ENCODE data around the gene LIG3.
"Not testable (repeated sequence)": the region's sequence is repeated elsewhere in the genome, so short reads cannot be mapped to it uniquely, and the experiment has no call there.

LIG3 gene

DNA sequence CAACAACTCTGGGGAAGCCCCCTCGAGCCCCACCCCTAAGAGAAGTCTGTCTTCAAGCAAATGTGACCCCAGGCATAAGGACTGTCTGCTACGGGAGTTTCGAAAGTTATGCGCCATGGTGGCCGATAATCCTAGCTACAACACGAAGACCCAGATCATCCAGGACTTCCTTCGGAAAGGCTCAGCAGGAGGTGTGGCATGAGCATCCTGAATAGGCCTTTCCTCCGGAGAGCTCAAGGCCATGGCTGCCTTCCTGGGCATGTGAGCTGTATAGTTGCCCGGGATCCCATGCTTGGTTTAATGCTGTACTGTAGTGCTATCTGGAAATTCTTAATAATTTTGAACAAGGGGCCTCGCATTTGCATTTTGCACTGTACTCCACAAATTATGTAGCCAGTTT lies 9.2 kb downstream of the LIG3 start:
- no peak overlapping the region for H3K27ac Mint-ChIP-seq
- H3K4me3 Mint-ChIP-seq, result no peak overlapping the region
- peaks cover 60% of the 10 kb centered on the region for H3K36me3 Mint-ChIP-seq
- no peaks in the 10 kb centered on the region for H3K27me3 Mint-ChIP-seq
- no peak for DNase-seq
- peaks cover 9% of the 10 kb centered on the region for H3K4me1 Mint-ChIP-seq
- CTCF ChIA-PET, result no interaction called here
- H3K9me3 Mint-ChIP-seq, result no peaks in the 10 kb centered on the region

DNA sequence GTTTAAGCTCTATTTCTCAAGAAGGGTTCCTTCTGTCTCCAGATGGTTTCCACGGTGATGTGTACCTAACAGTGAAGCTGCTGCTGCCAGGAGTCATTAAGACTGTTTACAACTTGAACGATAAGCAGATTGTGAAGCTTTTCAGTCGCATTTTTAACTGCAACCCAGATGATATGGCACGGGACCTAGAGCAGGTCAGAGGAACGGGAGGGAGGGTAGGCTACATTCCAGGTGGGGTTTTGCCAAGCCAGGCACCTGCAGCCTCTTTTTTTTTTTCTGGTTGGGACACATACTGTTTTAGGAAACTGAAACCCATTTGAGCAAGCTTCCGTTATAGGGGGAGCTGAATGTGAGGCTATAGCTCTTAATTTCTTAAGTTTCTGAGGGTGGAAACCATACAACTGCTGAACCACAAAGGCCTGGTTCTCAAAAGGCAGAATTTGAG lies 10.6 kb downstream of the LIG3 start:
- H3K4me1 Mint-ChIP-seq, result peaks cover 9% of the 10 kb centered on the region
- CTCF ChIA-PET, result interaction anchor here (0.7 to 2.2 kb wide), 4 partner anchors 9 to 449 kb away, joined by 3 to 10 read pairs (median 4); no protein-coding TSS in a partner anchor
- peaks cover 57% of the 10 kb centered on the region for H3K36me3 Mint-ChIP-seq
- no peak overlapping the region for H3K27ac Mint-ChIP-seq
- H3K4me3 Mint-ChIP-seq, result no peak overlapping the region
- no peaks in the 10 kb centered on the region for H3K9me3 Mint-ChIP-seq
- DNase-seq, result no peak
- H3K27me3 Mint-ChIP-seq, result no peaks in the 10 kb centered on the region

DNA sequence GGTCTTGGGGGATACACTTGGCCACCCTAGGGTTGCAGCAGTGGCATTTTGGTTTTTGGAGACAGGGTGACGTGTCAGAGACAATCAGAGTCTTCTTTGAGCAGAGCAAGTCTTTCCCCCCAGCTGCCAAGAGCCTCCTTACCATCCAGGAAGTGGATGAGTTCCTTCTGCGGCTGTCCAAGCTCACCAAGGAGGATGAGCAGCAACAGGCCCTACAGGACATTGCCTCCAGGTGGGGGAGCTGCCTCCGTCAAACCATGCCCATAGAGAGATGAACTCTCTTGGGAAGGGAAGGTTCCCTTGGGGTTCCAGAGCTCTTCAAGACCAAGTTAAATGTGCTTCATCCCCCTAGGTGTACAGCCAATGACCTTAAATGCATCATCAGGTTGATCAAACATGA lies 11.3 kb downstream of the LIG3 start:
- Mint-ChIP-seq H3K27ac (no peak overlapping the region), H3K9me3 (no peaks in the 10 kb centered on the region), H3K4me3 (no peak overlapping the region), H3K27me3 (no peaks in the 10 kb centered on the region), H3K36me3 (peaks cover 55% of the 10 kb centered on the region), H3K4me1 (peaks cover 9% of the 10 kb centered on the region)
- CTCF ChIA-PET, result interaction anchor here (1.0 to 2.2 kb wide), 3 partner anchors 10 to 127 kb away, joined by 3 to 10 read pairs (median 4); no protein-coding TSS in a partner anchor
- no peak for DNase-seq

DNA sequence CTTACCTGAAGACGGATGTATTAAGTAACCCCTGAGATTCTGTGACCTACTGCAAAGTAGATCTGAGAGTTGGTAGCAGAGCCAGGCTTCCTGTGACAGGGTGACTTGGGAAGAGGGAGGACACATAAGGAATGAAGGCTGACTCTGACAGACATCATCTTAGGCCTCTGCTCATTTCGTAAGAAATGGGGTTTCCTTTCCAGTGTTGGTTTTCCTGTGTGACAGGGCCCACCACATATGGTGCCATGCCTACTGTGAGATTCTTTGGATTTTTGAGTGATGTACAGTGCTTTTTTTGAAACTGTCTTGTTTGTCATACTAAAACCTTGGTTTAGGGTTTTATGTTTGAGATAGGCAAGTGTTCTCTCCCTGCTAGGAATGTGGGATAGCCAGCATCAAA lies 12.7 kb downstream of the LIG3 start:
- Mint-ChIP-seq H3K4me3 (no peak overlapping the region), H3K27me3 (no peaks in the 10 kb centered on the region), H3K36me3 (peaks cover 49% of the 10 kb centered on the region), H3K27ac (no peak overlapping the region), H3K9me3 (no peaks in the 10 kb centered on the region), H3K4me1 (peaks cover 9% of the 10 kb centered on the region)
- CTCF ChIA-PET, result interaction anchor here (0.6 to 8.4 kb wide), 3 partner anchors 97 to 693 kb away, joined by 3 to 114 read pairs (median 30); partner anchors contain the start of genes FNDC8 and RAD51D
- no peak for DNase-seq

DNA sequence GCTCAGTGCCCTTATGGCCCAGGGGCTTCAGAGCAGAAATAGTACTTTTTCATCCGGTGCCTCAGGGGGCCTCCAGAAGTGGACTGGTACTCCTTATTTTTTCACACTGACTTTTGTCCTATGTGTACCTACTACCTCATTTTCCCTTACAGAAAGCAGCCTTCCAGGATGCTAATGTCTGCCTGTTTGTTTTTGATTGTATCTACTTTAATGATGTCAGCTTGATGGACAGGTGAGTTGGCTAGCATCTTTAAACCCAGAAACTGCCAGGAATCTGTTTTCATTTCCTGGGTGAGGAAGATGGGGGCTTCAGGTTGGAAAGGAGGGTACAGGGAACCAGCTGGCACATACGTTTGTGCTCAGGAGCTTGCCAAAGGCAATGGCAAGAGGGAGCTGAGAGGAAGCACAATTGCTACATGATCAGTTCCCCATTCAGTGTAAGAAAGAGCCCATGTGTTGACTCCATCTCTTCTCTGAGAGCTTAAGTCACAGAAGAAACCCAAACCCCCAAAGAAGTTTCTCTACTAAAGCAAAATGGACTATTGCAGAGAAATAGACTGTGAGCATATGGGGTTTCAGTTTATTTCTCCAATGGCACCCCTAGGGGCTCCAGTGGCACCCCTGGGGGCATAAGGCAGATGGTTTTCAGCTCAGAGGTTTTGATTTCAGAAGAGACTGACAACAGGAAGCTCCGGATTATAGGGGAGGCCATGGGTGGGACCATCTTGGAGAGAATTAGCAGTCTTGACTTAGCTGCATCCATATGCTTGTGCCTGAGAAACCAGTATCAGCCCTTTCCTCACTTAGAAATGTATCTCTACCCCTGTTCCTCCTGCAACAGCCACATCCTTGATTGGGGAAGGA lies 16.3 kb downstream of the LIG3 start:
- peaks cover 7% of the 10 kb centered on the region for H3K4me1 Mint-ChIP-seq
- no peak overlapping the region for H3K4me3 Mint-ChIP-seq
- H3K9me3 Mint-ChIP-seq, result no peaks in the 10 kb centered on the region
- peaks cover 36% of the 10 kb centered on the region for H3K36me3 Mint-ChIP-seq
- H3K27ac Mint-ChIP-seq, result no peak overlapping the region
- DNase-seq, result no peak
- no peaks in the 10 kb centered on the region for H3K27me3 Mint-ChIP-seq
- CTCF ChIA-PET, result interaction anchor here (0.9 to 8.4 kb wide), 5 partner anchors 55 to 409 kb away, joined by 3 to 114 read pairs (median 4); partner anchors contain the start of genes FNDC8 and RAD51D

DNA sequence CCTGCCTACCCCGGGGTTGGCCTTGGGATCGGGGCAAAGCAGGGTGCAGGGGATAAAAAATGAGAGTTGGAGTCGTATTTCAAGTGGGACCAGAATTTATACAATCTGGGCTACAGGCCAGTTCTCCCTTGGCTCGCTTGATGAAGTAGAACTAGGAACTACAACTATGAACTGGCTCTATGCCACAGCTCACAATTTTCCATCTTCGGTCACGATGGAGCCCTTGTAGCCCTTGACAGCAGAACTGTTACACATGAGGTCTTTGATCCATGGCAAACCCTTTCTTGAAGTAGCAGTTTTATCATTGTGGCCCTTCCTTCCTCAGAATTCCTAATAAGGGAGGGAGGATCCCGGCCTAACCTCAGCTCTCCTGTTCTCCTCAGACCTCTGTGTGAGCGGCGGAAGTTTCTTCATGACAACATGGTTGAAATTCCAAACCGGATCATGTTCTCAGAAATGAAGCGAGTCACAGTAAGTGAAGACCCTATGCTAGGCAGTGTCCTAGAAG lies 17.1 kb downstream of the LIG3 start:
- Mint-ChIP-seq H3K27ac (no peak overlapping the region), H3K27me3 (no peaks in the 10 kb centered on the region), H3K36me3 (peaks cover 34% of the 10 kb centered on the region), H3K4me3 (no peak overlapping the region), H3K9me3 (no peaks in the 10 kb centered on the region), H3K4me1 (peaks cover 7% of the 10 kb centered on the region)
- DNase-seq, result no peak
- CTCF ChIA-PET, result interaction anchor here (1.1 to 8.4 kb wide), 7 partner anchors 54 to 121 kb away, joined by 3 to 114 read pairs (median 4); partner anchors contain the start of genes FNDC8 and RAD51D

DNA sequence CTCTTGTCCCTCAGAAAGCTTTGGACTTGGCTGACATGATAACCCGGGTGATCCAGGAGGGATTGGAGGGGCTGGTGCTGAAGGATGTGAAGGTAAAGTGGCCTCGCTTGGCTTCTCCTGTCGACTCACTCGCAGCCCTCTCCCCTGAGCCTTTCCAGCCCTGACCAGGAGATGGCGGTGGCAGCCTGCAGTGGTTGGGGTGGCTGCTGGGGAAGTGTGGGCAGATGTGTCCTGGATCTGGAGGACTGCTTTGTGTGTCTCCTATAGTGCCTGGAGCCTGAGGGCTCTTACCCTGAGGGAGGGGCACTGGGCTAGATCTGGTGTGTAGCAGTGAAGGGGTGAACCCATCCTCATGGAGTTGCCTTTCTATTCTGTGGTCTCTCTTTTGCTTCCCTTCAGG lies 17.9 kb downstream of the LIG3 start:
- H3K4me3 Mint-ChIP-seq, result no peak overlapping the region
- H3K4me1 Mint-ChIP-seq, result peaks cover 5% of the 10 kb centered on the region
- H3K36me3 Mint-ChIP-seq, result peaks cover 27% of the 10 kb centered on the region
- peak overlapping the region; percentile 33 for H3K27ac Mint-ChIP-seq
- CTCF ChIA-PET, result interaction anchor here (1.4 to 8.4 kb wide), 8 partner anchors 12 to 120 kb away, joined by 3 to 114 read pairs (median 6); partner anchors contain the start of genes FNDC8, RAD51D and RFFL
- DNase-seq, result peak; percentile 88
- H3K9me3 Mint-ChIP-seq, result no peaks in the 10 kb centered on the region
- no peaks in the 10 kb centered on the region for H3K27me3 Mint-ChIP-seq

DNA sequence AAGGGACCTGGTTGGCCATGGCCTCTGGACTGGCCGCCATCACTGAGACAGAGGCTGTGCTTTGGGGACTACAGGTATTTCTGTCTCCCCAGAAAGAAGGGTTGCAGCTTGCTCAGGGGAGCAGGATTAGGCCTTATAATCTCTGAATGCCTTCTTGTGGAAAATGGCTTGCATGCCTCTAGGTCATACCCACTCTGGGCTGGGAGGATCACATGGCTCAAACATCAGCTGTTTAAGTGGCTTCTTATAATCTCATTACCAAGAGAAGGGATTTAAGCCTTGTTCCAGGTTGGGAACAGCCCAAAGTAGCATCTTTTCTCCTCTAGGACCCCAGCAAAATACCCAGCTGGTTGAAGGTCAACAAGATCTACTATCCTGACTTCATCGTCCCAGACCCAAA lies 19.1 kb downstream of the LIG3 start:
- Mint-ChIP-seq H3K27ac (no peak overlapping the region), H3K4me1 (peaks cover 5% of the 10 kb centered on the region), H3K36me3 (peaks cover 17% of the 10 kb centered on the region), H3K4me3 (no peak overlapping the region), H3K27me3 (no peaks in the 10 kb centered on the region), H3K9me3 (no peaks in the 10 kb centered on the region)
- CTCF ChIA-PET, result interaction anchor here (0.6 to 8.4 kb wide), 14 partner anchors 10 to 608 kb away, joined by 3 to 114 read pairs (median 4); partner anchors contain the start of genes FNDC8, RAD51D and RFFL
- DNase-seq, result no peak

DNA sequence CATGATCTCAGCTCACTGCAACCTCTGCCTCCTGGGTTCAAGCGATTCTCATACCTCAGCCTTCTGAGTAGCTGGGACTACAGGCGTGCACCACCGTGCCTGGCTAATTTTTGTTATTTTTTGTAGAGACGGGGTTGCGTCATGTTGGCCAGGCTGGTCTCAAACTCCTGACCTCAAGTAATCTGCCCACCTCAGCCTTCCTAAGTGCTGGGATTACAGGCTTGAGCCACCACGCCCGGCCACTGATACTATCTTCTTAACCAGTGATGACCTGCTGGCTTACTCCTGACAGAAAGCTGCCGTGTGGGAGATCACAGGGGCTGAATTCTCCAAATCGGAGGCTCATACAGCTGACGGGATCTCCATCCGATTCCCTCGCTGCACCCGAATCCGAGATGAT lies 20.7 kb downstream of the LIG3 start:
- CTCF ChIA-PET, result interaction anchor here (1.1 to 8.4 kb wide), 4 partner anchors 63 to 458 kb away, joined by 3 to 114 read pairs (median 14); partner anchors contain the start of genes FNDC8, RAD51D and RFFL
- not testable (repeated sequence) for H3K4me1 Mint-ChIP-seq, H3K9me3 Mint-ChIP-seq, H3K27ac Mint-ChIP-seq, DNase-seq, H3K27me3 Mint-ChIP-seq, H3K4me3 Mint-ChIP-seq
- H3K36me3 Mint-ChIP-seq, result peaks cover 13% of the 10 kb centered on the region

DNA sequence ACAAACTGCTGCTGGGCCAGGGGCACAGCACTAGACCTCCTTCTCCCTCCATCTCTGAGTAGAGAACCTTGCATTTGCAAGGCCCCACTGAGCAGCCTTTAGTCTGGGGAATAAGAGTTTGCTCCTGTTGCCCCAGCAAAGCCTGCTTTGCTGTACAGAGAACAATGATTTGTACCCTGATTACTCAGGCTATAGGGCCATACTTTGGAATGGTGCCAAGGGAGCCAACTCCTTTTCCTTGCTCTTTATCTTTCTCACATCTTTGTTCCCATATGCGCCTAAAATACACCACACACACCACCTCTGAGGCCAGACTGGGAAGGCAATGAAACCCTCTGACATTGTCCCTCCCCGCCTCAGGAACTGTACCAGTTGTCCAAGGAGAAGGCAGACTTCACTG lies 21.2 kb downstream of the LIG3 start:
- Mint-ChIP-seq H3K9me3 (no peaks in the 10 kb centered on the region), H3K27ac (no peak overlapping the region), H3K27me3 (no peaks in the 10 kb centered on the region), H3K4me1 (peaks cover 5% of the 10 kb centered on the region), H3K4me3 (no peak overlapping the region), H3K36me3 (peaks cover 9% of the 10 kb centered on the region)
- CTCF ChIA-PET, result interaction anchor here (1.1 to 1.9 kb wide), 3 partner anchors 62 to 459 kb away, joined by 3 to 7 read pairs (median 5); partner anchors contain the start of gene RFFL
- no peak for DNase-seq

DNA sequence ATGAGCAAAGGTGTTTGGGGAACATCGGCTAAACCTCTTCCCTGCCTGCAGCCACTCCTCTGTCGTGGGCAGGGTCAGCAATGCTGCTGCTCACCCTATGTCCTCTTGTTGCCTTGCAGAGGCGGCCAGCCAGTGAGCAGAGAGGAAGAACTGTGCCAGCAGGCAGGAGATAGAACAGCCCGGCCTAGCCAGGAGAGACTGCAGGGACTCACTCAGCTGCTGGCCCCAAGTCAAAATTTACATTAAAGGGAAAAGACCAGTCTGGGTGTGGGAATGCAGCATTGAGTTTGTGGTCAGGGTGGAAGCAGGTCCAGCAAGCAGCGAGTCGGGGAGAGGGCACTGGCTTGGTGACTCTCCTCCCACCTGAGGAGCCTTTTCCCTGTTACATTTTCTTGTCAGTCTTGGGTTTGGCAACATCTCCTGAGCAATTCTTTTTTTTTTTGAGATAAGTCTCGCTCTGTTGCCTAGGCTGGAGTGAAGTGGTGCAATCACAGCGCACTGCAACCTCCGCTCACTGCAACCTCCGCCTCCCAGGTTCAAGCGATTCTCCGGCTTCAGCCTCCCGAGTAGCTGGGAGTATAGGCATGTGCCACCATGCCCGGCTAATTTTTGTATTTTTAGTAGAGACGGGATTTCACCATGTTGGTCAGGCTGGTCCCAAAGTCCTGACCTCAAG lies 22.7 kb downstream of the LIG3 start:
- CTCF ChIA-PET, result interaction anchor here (0.7 to 1.9 kb wide), 4 partner anchors 20 to 87 kb away, joined by 3 to 7 read pairs (median 4); partner anchors contain the start of gene RFFL
- Mint-ChIP-seq H3K27ac (no peak overlapping the region), H3K9me3 (no peaks in the 10 kb centered on the region), H3K36me3 (peaks cover 16% of the 10 kb centered on the region), H3K4me1 (peaks cover 5% of the 10 kb centered on the region), H3K4me3 (no peak overlapping the region), H3K27me3 (no peaks in the 10 kb centered on the region)
- no peak for DNase-seq

DNA sequence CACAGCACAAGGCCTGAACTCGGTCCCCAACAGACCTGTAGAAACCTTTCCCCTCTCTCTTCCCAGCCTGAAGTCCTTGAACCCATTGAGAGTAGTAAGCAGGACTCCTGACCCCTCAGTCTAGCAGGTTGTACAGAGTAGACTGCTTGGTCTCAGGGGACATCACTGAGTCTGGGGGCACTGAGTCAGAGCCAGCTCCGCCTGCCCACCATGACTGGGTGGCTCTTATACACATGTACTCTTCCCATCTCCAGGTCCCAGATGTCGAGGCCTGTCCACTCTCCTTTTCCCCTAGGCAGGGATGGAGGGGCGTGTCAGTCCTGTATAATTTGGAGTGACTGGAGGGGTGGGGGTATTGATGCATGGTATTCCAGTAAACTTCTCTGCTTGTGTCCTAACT lies 23.5 kb downstream of the LIG3 start:
- H3K27ac Mint-ChIP-seq, result no peak overlapping the region
- no peaks in the 10 kb centered on the region for H3K27me3 Mint-ChIP-seq
- H3K36me3 Mint-ChIP-seq, result peaks cover 15% of the 10 kb centered on the region
- CTCF ChIA-PET, result interaction anchor here (1.5 kb wide), 1 partner anchor 86 kb away, joined by 3 read pairs; no protein-coding TSS in a partner anchor
- no peaks in the 10 kb centered on the region for H3K4me1 Mint-ChIP-seq
- H3K4me3 Mint-ChIP-seq, result no peak overlapping the region
- no peaks in the 10 kb centered on the region for H3K9me3 Mint-ChIP-seq
- DNase-seq, result no peak

DNA sequence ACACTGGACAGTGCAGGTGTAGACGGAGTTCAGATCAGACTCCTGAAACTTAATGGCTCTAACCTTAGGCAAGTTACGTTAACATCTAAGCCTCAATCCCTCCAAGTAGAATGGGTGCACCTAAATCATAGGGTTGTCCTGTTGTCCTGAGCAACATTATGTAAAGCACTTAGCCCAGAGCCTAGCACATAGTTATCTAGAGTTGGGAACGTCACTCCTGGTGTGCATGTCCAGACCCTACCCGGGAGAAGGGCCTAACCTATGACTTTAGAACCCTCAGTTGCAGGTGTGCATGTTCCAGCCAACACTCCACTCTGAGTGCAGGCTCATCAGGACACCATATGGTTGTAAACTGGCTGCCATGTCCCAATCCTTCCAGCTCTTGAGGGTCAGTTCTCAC lies 26.0 kb downstream of the LIG3 start:
- Mint-ChIP-seq H3K4me3 (no peak overlapping the region), H3K27me3 (no peaks in the 10 kb centered on the region), H3K36me3 (peaks cover 29% of the 10 kb centered on the region), H3K27ac (no peak overlapping the region), H3K9me3 (no peaks in the 10 kb centered on the region), H3K4me1 (no peaks in the 10 kb centered on the region)
- no peak for DNase-seq
- CTCF ChIA-PET, result interaction anchor here (0.8 kb wide), 1 partner anchor 57 kb away, joined by 3 read pairs; the partner anchor contains the start of gene RFFL

DNA sequence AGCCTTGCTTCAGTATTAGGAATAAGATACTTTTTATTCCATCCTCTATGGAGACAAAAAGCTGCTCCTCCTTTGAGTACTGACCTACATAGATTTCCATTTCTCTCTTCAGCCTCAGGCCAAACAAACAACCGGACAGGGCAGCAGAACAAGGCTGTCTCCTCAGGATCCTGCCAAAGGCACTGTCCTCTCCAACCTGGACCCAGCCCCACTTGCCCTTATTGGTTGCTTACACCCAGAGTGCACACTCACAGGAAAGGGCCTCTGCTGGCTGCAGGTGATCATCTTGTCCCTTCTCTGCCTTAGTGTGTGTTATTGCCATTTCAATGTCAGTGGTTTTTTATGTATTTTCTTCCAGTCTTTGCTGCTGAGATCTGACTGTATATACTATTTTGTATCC lies 26.6 kb downstream of the LIG3 start:
- H3K36me3 Mint-ChIP-seq, result peaks cover 30% of the 10 kb centered on the region
- CTCF ChIA-PET, result no interaction called here

More for the DNA sequence above, 26.6 kb downstream of the LIG3 start:
- H3K27ac Mint-ChIP-seq, result no peak overlapping the region
- no peaks in the 10 kb centered on the region for H3K27me3 Mint-ChIP-seq
- no peaks in the 10 kb centered on the region for H3K4me1 Mint-ChIP-seq
- H3K4me3 Mint-ChIP-seq, result no peak overlapping the region
- no peak for DNase-seq
- H3K9me3 Mint-ChIP-seq, result no peaks in the 10 kb centered on the region

All from activated naive CD4-positive, alpha-beta T cell treated with anti-CD3 and anti-CD28 coated beads, Interleukin-2, amount 10 ng/mL, durations not matched to agents 7 days and 5 days (primary cell).